Ovary (tissue), 3 donors: ENCODE measurements around the gene PIGX.

Experiments
- CTCF ChIP-seq, 3 donors: fragments of 450-650 bp in 2 of 3; fragments of 200-600 bp in 1 of 3; IDR thresholded peaks; one replicate each; pipeline versions ENCODE4 v1.5.1 to v1.8.0; 2016 to 2022; ENCODE audit warnings: antibody characterized with exemption in 3 of 3, mild to moderate bottlenecking in 1 of 3
- EP300 ChIP-seq: sonication (generic); formaldehyde crosslinking; IDR thresholded peaks from one replicate; pipeline ENCODE4 v1.6.1; 2017; ENCODE audit warnings: antibody characterized with exemption
- donor health status: DM: no; HTN: no; CAD: no.

- no peak for TF ChIP-seq CTCF (IDR thresholded peaks at IDR 0.05)
- TF ChIP-seq EP300, result no peak
Measured at GRCh38 chr3:196707566-196707965, 4.6 kb upstream of the PIGX start.
